Measurements from ENCODE around the gene ABCA10. TPM values are rescaled to one million over a fixed set of nuclear protein-coding genes. Genes with fewer than 3 reads are reported as not detected.

The ABCA10 gene
- total and polyA plus RNA-seq, 5 donors from 2014 or later = 0.07 to 2.4 (median 0.11) TPM; not detected in 2

GRCh38 chr17:69236464-69236863 is 7.8 kb upstream of the ABCA10 start:
- ATAC-seq (ENCODE audit: low read depth in 2 of 2) = no peak
- Mint-ChIP-seq H3K4me1 (no peaks in the 10 kb centered on the region), H3K36me3 (peaks cover 19% of the 10 kb centered on the region), H3K27ac (no peak overlapping the region), H3K27me3 (peaks cover 8% of the 10 kb centered on the region), H3K4me3 (no peak overlapping the region), H3K9me3 (peaks cover 0 to 20% (median 2%) of the 10 kb centered on the region in 7 donors)
- DNase-seq = no peak
- Histone ChIP-seq H3K36me3 (ENCODE audit: control insufficient read depth, insufficient read depth, low read length) (peaks cover 7% of the 10 kb centered on the region), H3K27ac (ENCODE audit: insufficient read depth, low read length, poor library complexity, severe bottlenecking) (no peak overlapping the region), H3K4me1 (ENCODE audit: control insufficient read depth, insufficient read depth, low read length, poor library complexity, severe bottlenecking) (no peaks in the 10 kb centered on the region), H3K4me3 (ENCODE audit: low read depth, low read length) (no peak overlapping the region), H3K27me3 (ENCODE audit: control insufficient read depth, insufficient read depth, low read length) (no peaks in the 10 kb centered on the region), H3K9me3 (ENCODE audit: control insufficient read depth in 2 of 2, low read length in 2 of 2) (peaks cover 16 to 24% of the 10 kb centered on the region in 2 experiments)

- Mint-ChIP-seq H3K4me1 (no peaks in the 10 kb centered on the region), H3K4me3 (no peak overlapping the region), H3K27me3 (peaks cover 11% of the 10 kb centered on the region), H3K36me3 (peaks cover 10% of the 10 kb centered on the region), H3K27ac (no peak overlapping the region), H3K9me3 (peaks cover 0 to 24% (median 7%) of the 10 kb centered on the region in 7 donors)
- peaks cover under 1% of the 10 kb centered on the region for H3K36me3 ChIP-seq (ENCODE audit: control insufficient read depth, insufficient read depth, low read length)
- H3K4me1 ChIP-seq (ENCODE audit: control insufficient read depth, insufficient read depth, low read length, poor library complexity, severe bottlenecking) = no peaks in the 10 kb centered on the region
- ATAC-seq (ENCODE audit: low read depth in 2 of 2) = peak in 1 of 2 donors; percentile 31
- H3K9me3 ChIP-seq (ENCODE audit: control insufficient read depth in 2 of 2, low read length in 2 of 2) = peaks cover 21 to 24% of the 10 kb centered on the region in 2 experiments
- H3K27me3 ChIP-seq (ENCODE audit: control insufficient read depth, insufficient read depth, low read length) = no peaks in the 10 kb centered on the region
- no peak overlapping the region for H3K27ac ChIP-seq (ENCODE audit: insufficient read depth, low read length, poor library complexity, severe bottlenecking)
- peak; percentile 1 to 78 (median 33) for DNase-seq
- H3K4me3 ChIP-seq (ENCODE audit: low read depth, low read length) = no peak overlapping the region
Measured at GRCh38 chr17:69235338-69236058, 6.9 kb upstream of the ABCA10 start.

- H3K36me3 ChIP-seq (ENCODE audit: control insufficient read depth, insufficient read depth, low read length) = no peaks in the 10 kb centered on the region
- no peak overlapping the region for H3K4me3 ChIP-seq (ENCODE audit: low read depth, low read length)
- H3K36me3 Mint-ChIP-seq = no peaks in the 10 kb centered on the region
- H3K4me3 Mint-ChIP-seq = no peak overlapping the region
- H3K9me3 Mint-ChIP-seq = peaks cover 0 to 24% (median 7%) of the 10 kb centered on the region in 7 donors
- no peak for DNase-seq
- peaks cover 0 to under 1% (median 0%) of the 10 kb centered on the region in 4 donors for H3K4me1 Mint-ChIP-seq
- no peak overlapping the region for H3K27ac ChIP-seq (ENCODE audit: insufficient read depth, low read length, poor library complexity, severe bottlenecking)
- peaks cover 7% of the 10 kb centered on the region for H3K27me3 Mint-ChIP-seq
- H3K9me3 ChIP-seq (ENCODE audit: control insufficient read depth in 2 of 2, low read length in 2 of 2) = peaks cover 21 to 24% of the 10 kb centered on the region in 2 experiments
- no peak overlapping the region for H3K27ac Mint-ChIP-seq
- no peak for ATAC-seq (ENCODE audit: low read depth in 2 of 2)
- H3K4me1 ChIP-seq (ENCODE audit: control insufficient read depth, insufficient read depth, low read length, poor library complexity, severe bottlenecking) = no peaks in the 10 kb centered on the region
- H3K27me3 ChIP-seq (ENCODE audit: control insufficient read depth, insufficient read depth, low read length) = no peaks in the 10 kb centered on the region
Measured at GRCh38 chr17:69232650-69233049, 4.0 kb upstream of the ABCA10 start.

GRCh38 chr17:69231521-69231920 is 2.9 kb upstream of the ABCA10 start:
- H3K27me3 Mint-ChIP-seq = peaks cover 11% of the 10 kb centered on the region
- H3K36me3 Mint-ChIP-seq = no peaks in the 10 kb centered on the region
- H3K27me3 ChIP-seq (ENCODE audit: control insufficient read depth, insufficient read depth, low read length) = no peaks in the 10 kb centered on the region
- H3K36me3 ChIP-seq (ENCODE audit: control insufficient read depth, insufficient read depth, low read length) = no peaks in the 10 kb centered on the region
- ATAC-seq (ENCODE audit: low read depth in 2 of 2) = no peak
- peaks cover 0 to 4% (median 0%) of the 10 kb centered on the region in 4 donors for H3K4me1 Mint-ChIP-seq
- H3K4me3 Mint-ChIP-seq = no peak overlapping the region
- H3K27ac ChIP-seq (ENCODE audit: insufficient read depth, low read length, poor library complexity, severe bottlenecking) = no peak overlapping the region
- H3K9me3 Mint-ChIP-seq = peaks cover 0 to 24% (median 7%) of the 10 kb centered on the region in 7 donors
- no peak overlapping the region for H3K4me3 ChIP-seq (ENCODE audit: low read depth, low read length)
- peaks cover 21 to 24% of the 10 kb centered on the region in 2 experiments for H3K9me3 ChIP-seq (ENCODE audit: control insufficient read depth in 2 of 2, low read length in 2 of 2)
- H3K4me1 ChIP-seq (ENCODE audit: control insufficient read depth, insufficient read depth, low read length, poor library complexity, severe bottlenecking) = no peaks in the 10 kb centered on the region
- DNase-seq = no peak
- peak overlapping the region in 1 of 3 donors; percentile 50 for H3K27ac Mint-ChIP-seq

- H3K36me3 ChIP-seq (ENCODE audit: control insufficient read depth, insufficient read depth, low read length) = no peaks in the 10 kb centered on the region
- H3K27me3 Mint-ChIP-seq = peaks cover 11% of the 10 kb centered on the region
- H3K9me3 Mint-ChIP-seq = peaks cover 0 to 24% (median 7%) of the 10 kb centered on the region in 7 donors
- H3K27ac ChIP-seq (ENCODE audit: insufficient read depth, low read length, poor library complexity, severe bottlenecking) = no peak overlapping the region
- H3K36me3 Mint-ChIP-seq = no peaks in the 10 kb centered on the region
- peaks cover 0 to 4% (median 0%) of the 10 kb centered on the region in 4 donors for H3K4me1 Mint-ChIP-seq
- H3K27ac Mint-ChIP-seq = no peak overlapping the region
- H3K27me3 ChIP-seq (ENCODE audit: control insufficient read depth, insufficient read depth, low read length) = no peaks in the 10 kb centered on the region
- H3K9me3 ChIP-seq (ENCODE audit: control insufficient read depth in 2 of 2, low read length in 2 of 2) = peaks cover 21 to 24% of the 10 kb centered on the region in 2 experiments
- ATAC-seq (ENCODE audit: low read depth in 2 of 2) (no peak), DNase-seq (no peak)
- no peak overlapping the region for H3K4me3 Mint-ChIP-seq
- no peaks in the 10 kb centered on the region for H3K4me1 ChIP-seq (ENCODE audit: control insufficient read depth, insufficient read depth, low read length, poor library complexity, severe bottlenecking)
- H3K4me3 ChIP-seq (ENCODE audit: low read depth, low read length) = no peak overlapping the region
Measured at GRCh38 chr17:69230939-69231338, 2.3 kb upstream of the ABCA10 start.

- Mint-ChIP-seq H3K9me3 (peaks cover 0 to 15% (median 5%) of the 10 kb centered on the region in 7 donors), H3K4me1 (peaks cover 0 to 7% (median 0%) of the 10 kb centered on the region in 4 donors), H3K27ac (no peak overlapping the region), H3K4me3 (no peak overlapping the region), H3K27me3 (peaks cover 11% of the 10 kb centered on the region), H3K36me3 (no peaks in the 10 kb centered on the region)
- Histone ChIP-seq H3K27ac (ENCODE audit: insufficient read depth, low read length, poor library complexity, severe bottlenecking) (no peak overlapping the region), H3K4me1 (ENCODE audit: control insufficient read depth, insufficient read depth, low read length, poor library complexity, severe bottlenecking) (no peaks in the 10 kb centered on the region), H3K36me3 (ENCODE audit: control insufficient read depth, insufficient read depth, low read length) (no peaks in the 10 kb centered on the region), H3K27me3 (ENCODE audit: control insufficient read depth, insufficient read depth, low read length) (no peaks in the 10 kb centered on the region), H3K4me3 (ENCODE audit: low read depth, low read length) (no peak overlapping the region), H3K9me3 (ENCODE audit: control insufficient read depth in 2 of 2, low read length in 2 of 2) (peaks cover 11 to 14% of the 10 kb centered on the region in 2 experiments)
- no peak for ATAC-seq (ENCODE audit: low read depth in 2 of 2)
- no peak for DNase-seq
Measured at GRCh38 chr17:69228018-69228417, 606 bp downstream of the ABCA10 start.

GRCh38 chr17:69227541-69227940 is 1.1 kb downstream of the ABCA10 start:
- Histone ChIP-seq H3K4me3 (ENCODE audit: low read depth, low read length) (no peak overlapping the region), H3K27me3 (ENCODE audit: control insufficient read depth, insufficient read depth, low read length) (no peaks in the 10 kb centered on the region), H3K36me3 (ENCODE audit: control insufficient read depth, insufficient read depth, low read length) (no peaks in the 10 kb centered on the region), H3K4me1 (ENCODE audit: control insufficient read depth, insufficient read depth, low read length, poor library complexity, severe bottlenecking) (no peaks in the 10 kb centered on the region), H3K9me3 (ENCODE audit: control insufficient read depth in 2 of 2, low read length in 2 of 2) (peaks cover 6 to 9% of the 10 kb centered on the region in 2 experiments), H3K27ac (ENCODE audit: insufficient read depth, low read length, poor library complexity, severe bottlenecking) (no peak overlapping the region)
- Mint-ChIP-seq H3K36me3 (no peaks in the 10 kb centered on the region), H3K9me3 (peaks cover 0 to 11% (median 5%) of the 10 kb centered on the region in 7 donors), H3K4me3 (no peak overlapping the region), H3K27ac (no peak overlapping the region), H3K4me1 (peaks cover 0 to 7% (median under 1%) of the 10 kb centered on the region in 4 donors), H3K27me3 (peaks cover 11% of the 10 kb centered on the region)
- no peak for ATAC-seq (ENCODE audit: low read depth in 2 of 2)
- no peak for DNase-seq

- Histone ChIP-seq H3K27ac (ENCODE audit: insufficient read depth, low read length, poor library complexity, severe bottlenecking) (no peak overlapping the region), H3K4me3 (ENCODE audit: low read depth, low read length) (no peak overlapping the region), H3K27me3 (ENCODE audit: control insufficient read depth, insufficient read depth, low read length) (no peaks in the 10 kb centered on the region), H3K4me1 (ENCODE audit: control insufficient read depth, insufficient read depth, low read length, poor library complexity, severe bottlenecking) (no peaks in the 10 kb centered on the region), H3K9me3 (ENCODE audit: control insufficient read depth in 2 of 2, low read length in 2 of 2) (no peaks in the 10 kb centered on the region), H3K36me3 (ENCODE audit: control insufficient read depth, insufficient read depth, low read length) (no peaks in the 10 kb centered on the region)
- peaks cover 6% of the 10 kb centered on the region for H3K27me3 Mint-ChIP-seq
- no peaks in the 10 kb centered on the region for H3K36me3 Mint-ChIP-seq
- no peak overlapping the region for H3K4me3 Mint-ChIP-seq
- H3K9me3 Mint-ChIP-seq = no peaks in the 10 kb centered on the region
- H3K27ac Mint-ChIP-seq = peak overlapping the region in 1 of 3 donors; percentile 70
- no peak for DNase-seq
- H3K4me1 Mint-ChIP-seq = peaks cover 0 to 7% (median under 1%) of the 10 kb centered on the region in 4 donors
- no peak for ATAC-seq (ENCODE audit: low read depth in 2 of 2)
Measured at GRCh38 chr17:69223809-69224208, 4.8 kb downstream of the ABCA10 start.

Data from CD4-positive, CD25-positive, alpha-beta regulatory T cell (primary cell).